Cardiac muscle cell (in vitro differentiated cells and primary cell): ENCODE measurements around the gene GSE1. TPM values are rescaled to one million over a fixed set of nuclear protein-coding genes. Genes with fewer than 3 reads are reported as not detected.

Source experiments
- DNase-seq, 2 donors: peaks; one replicate each; pipeline versions ENCODE4 v3.0.0 to v3.0.0-alpha.2; 2010 to 2017; ENCODE audit warnings: low read depth in 1 of 2, low spot score in 1 of 2
- H3K27ac ChIP-seq: fragments of 200-600 bp; sonication (generic); 2 replicates; pipeline ENCODE4 v1.5.1; 2016
- H3K27me3 ChIP-seq: fragments of 200-600 bp; sonication (generic); 2 replicates; pipeline ENCODE4 v1.6.0; 2016; ENCODE audit warnings: control low read depth
- H3K36me3 ChIP-seq: fragments of 200-600 bp; sonication (generic); 2 replicates; pipeline ENCODE4 v1.5.1; 2016; ENCODE audit warnings: control low read depth
- H3K4me1 ChIP-seq: fragments of 200-600 bp; sonication (generic); 2 replicates; pipeline ENCODE4 v1.8.1; 2017; ENCODE audit warnings: low read depth, mild to moderate bottlenecking, mixed run types
- H3K4me3 ChIP-seq: fragments of 200-600 bp; sonication (generic); 2 replicates; pipeline ENCODE4 v1.5.1; 2016; ENCODE audit warnings: mild to moderate bottlenecking
- H3K9me3 ChIP-seq: fragments of 200-600 bp; sonication (generic); 2 replicates; pipeline ENCODE4 v1.5.1; 2017; ENCODE audit warnings: low read depth, mild to moderate bottlenecking, control low read depth
- CTCF ChIP-seq: IDR thresholded peaks from 2 replicates; pipeline ENCODE4 v1.5.1; 2012; ENCODE audit warnings: low read depth, mild to moderate bottlenecking, low read length
- polyA plus RNA-seq: library from polyadenylated mRNA; unstranded; fragments of >200 nt; fragmentation: Nextera tagmentation; extraction: Ambion mirVana; gene quantifications from 2 replicates; pipeline ENCODE4 v1.2.1, GENCODE V29; 2016
- total RNA-seq: library from RNA; depleted of rRNA; stranded (reverse); fragments of >200 nt; gene quantifications from 2 replicates; pipeline ENCODE4 v1.2.3, GENCODE V29; 2016

Gene GSE1
- total and polyA plus RNA-seq, 2 experiments from 2014 or later: 48.8 to 174 TPM

- no peak for TF ChIP-seq CTCF
- Histone ChIP-seq H3K4me1 (peaks cover 52% of the 10 kb centered on the region), H3K27ac (peak overlapping the region; percentile 74), H3K27me3 (no peaks in the 10 kb centered on the region), H3K36me3 (no peaks in the 10 kb centered on the region), H3K9me3 (no peaks in the 10 kb centered on the region), H3K4me3 (peak overlapping the region; percentile 75)
- peak; percentile 20 to 55 for DNase-seq
Observed at GRCh38 chr16:85611194-85611443, 2.0 kb upstream of the GSE1 start.

- H3K27me3 ChIP-seq: no peaks in the 10 kb centered on the region
Observed at GRCh38 chr16:85611444-85612190, 1.5 kb upstream of the GSE1 start.

DNA sequence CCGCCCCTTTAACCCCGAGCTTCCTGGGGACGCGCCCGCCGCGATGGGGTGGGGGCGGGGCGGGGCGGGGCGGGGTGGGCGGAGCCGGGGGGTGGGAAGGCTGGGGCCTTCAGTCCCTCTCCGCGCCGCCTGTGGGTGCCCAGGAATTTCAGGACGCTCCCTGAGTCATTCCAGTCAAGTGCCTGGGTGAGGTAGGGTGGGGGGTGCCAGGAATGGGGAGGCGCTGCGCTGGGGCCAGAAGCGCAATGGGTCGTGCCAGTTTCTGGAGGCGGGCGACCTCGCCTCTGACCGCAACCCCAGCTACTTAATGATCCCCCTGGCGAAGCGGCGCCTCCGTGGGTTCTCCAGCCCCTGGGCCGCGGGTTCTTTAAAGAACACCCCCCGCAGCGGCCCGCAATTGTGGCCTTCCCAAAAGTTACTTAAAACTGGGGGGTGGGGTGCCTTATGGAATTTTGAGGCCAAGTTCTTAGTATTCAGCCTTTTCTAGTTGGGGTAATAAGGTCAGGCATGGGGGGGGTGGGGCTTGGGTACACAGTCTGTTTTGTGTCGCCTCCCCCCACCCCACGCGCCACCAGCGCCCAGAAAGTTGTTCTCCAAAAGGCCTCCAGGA, 826 bp upstream of the GSE1 start:
- no peaks in the 10 kb centered on the region for H3K9me3 ChIP-seq
- H3K27me3 ChIP-seq: no peaks in the 10 kb centered on the region
- H3K27ac ChIP-seq: peak overlapping the region; percentile 74
- TF ChIP-seq CTCF: no peak
- H3K4me3 ChIP-seq: peak overlapping the region; percentile 75
- H3K36me3 ChIP-seq: no peaks in the 10 kb centered on the region
- H3K4me1 ChIP-seq: peaks cover 50% of the 10 kb centered on the region
- peak; percentile 62 to 85 for DNase-seq

More at GRCh38 chr16:85611444-85612190, 1.5 kb upstream of the GSE1 start:
- Histone ChIP-seq H3K36me3 (no peaks in the 10 kb centered on the region), H3K27ac (peak overlapping the region; percentile 74), H3K9me3 (no peaks in the 10 kb centered on the region), H3K4me3 (peak overlapping the region; percentile 75), H3K4me1 (peaks cover 51% of the 10 kb centered on the region)
- no peak for TF ChIP-seq CTCF
- DNase-seq: peak; percentile 79

- H3K9me3 ChIP-seq: no peaks in the 10 kb centered on the region
- peak; percentile 58 to 82 for DNase-seq
- peak overlapping the region; percentile 75 for H3K4me3 ChIP-seq
- no peaks in the 10 kb centered on the region for H3K36me3 ChIP-seq
- peaks cover 36% of the 10 kb centered on the region for H3K4me1 ChIP-seq
- peak overlapping the region; percentile 87 for H3K27ac ChIP-seq
- TF ChIP-seq CTCF: no peak
- H3K27me3 ChIP-seq: no peaks in the 10 kb centered on the region
Observed at GRCh38 chr16:85613604-85614337, 649 bp downstream of the GSE1 start.

DNA sequence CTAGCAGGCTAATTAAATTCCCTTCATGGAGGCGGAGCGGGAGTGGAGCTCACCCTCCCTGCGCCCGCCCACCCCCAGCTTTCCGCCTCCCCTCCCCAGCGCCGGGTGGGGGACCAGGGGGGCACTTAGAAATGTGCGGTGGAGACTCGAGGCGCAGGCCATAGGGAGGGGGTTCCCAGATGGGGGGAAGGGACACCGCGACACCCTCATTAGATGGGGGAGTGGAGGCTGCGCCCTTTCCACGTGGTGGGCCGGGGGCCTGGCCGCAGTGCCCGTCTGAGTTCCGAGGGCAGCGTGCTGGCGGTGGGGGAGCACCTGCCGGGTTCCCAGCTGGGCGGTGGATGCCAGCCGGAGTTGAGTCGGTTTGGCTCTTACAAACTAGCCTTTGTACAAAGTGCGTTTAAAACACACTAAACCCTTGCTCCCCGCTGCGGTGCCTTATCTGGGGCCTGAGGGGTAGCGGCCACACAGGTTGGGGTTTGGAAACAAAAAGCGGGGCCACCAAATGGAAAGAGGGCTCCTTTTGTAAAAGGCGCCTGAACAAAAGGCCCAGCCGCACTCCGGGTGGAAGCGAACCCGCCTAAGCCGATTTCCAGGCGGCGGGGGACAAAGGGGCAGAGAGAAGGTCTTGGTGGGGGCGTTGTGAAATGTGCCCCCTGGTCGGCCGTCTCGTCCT, 1.4 kb downstream of the GSE1 start:
- Histone ChIP-seq H3K9me3 (no peaks in the 10 kb centered on the region), H3K36me3 (no peaks in the 10 kb centered on the region), H3K27ac (peak overlapping the region; percentile 68), H3K27me3 (no peaks in the 10 kb centered on the region), H3K4me1 (peaks cover 36% of the 10 kb centered on the region), H3K4me3 (peak overlapping the region; percentile 75)
- DNase-seq: peak in 1 of 2 donors; percentile 26
- no peak for TF ChIP-seq CTCF
